Pancreas (tissue), 10 donors: ENCODE measurements around the gene PTPRK. TPM values are rescaled to one million over a fixed set of nuclear protein-coding genes. Genes with fewer than 3 reads are reported as not detected.

ENCODE experiments used
- ATAC-seq, 4 donors: fragments of 200-7000 bp; cut with Tn5 transposase; one replicate each; pipeline versions ENCODE4 v1.8.0 to v1.9.1; 2020; ENCODE audit warnings: mild to moderate bottlenecking in 4 of 4, moderate library complexity in 4 of 4
- DNase-seq, 6 donors: peaks; one replicate each; pipeline ENCODE4 v3.0.0-alpha.2; 2020
- FAIRE-seq: peaks from 2 replicates; lab custom pipeline; 2012; peaks lifted over from hg19 to GRCh38; lab: Jason Lieb, UNC
- H3K27ac ChIP-seq, 4 donors: fragments of 200-600 bp; sonication (generic); 1 replicate in 3 of 4; 2 replicates in 1 of 4; pipeline versions ENCODE4 v1.5.0 to v1.8.0; 2020
- H3K27me3 ChIP-seq, 4 donors: fragments of 200-600 bp; one replicate each; pipeline ENCODE4 v1.8.0; 2021
- H3K36me3 ChIP-seq, 3 donors: fragments of 200-600 bp; sonication (generic) in 1 of 3; one replicate each; pipeline versions ENCODE4 v1.5.0 to v1.8.0; 2020 to 2021
- H3K4me1 ChIP-seq, 3 donors: fragments of 200-600 bp; one replicate each; pipeline ENCODE4 v1.8.0; 2021
- H3K4me3 ChIP-seq, 4 donors: fragments of 200-600 bp; sonication (generic) in 2 of 4; one replicate each; pipeline versions ENCODE4 v1.5.0 to v1.8.0; 2020 to 2021
- H3K9me3 ChIP-seq, 4 donors: fragments of 200-600 bp; one replicate each; pipeline ENCODE4 v1.8.0; 2021
- WGBS, 2 donors: extraction: QIAGEN DNeasy Blood & Tissue Kit; methylation state at CpG; one replicate each; pipeline ENCODE4 v1.1.7; 2013; 5-methylcytosine and 5-hydroxymethylcytosine counted together
- intact Hi-C, 3 donors: fragments of 100-400 bp; cut with DNase I; formaldehyde crosslinking; loops; one replicate each; pipeline versions ENCODE4 v1.11.1 to v1.14.2; 2022
- polyA plus RNA-seq, 2 donors: library from polyadenylated mRNA; stranded (reverse); fragments of 200-250 nt; gene quantifications; one replicate each; pipeline ENCODE4 v1.2.3, GENCODE V29; 2013
- total RNA-seq, 6 donors: library from RNA; stranded (reverse); fragmentation: NEBNext Ultra II Directional in 4 of 6; extraction: Animal tissue kit (Norgen Biotek cat#: 25700) in 4 of 6; gene quantifications; one replicate each; pipeline versions ENCODE4 v1.2.1 to v1.2.4, GENCODE V29; 2021 to 2023
- TF ChIP-seq, protein P1 (sequence below), 4 donors: fragments of 200-600 bp; sonication (generic) in 3 of 4; IDR thresholded peaks; one replicate each; pipeline versions ENCODE4 v1.5.0 to v1.8.0; 2021; ENCODE audit warnings: antibody characterized with exemption in 4 of 4
- donor health status: healthy with polysubstance abuse.
- donor health status: DM: no; HTN: no; CAD: no; lungs with moderate emphysema.
- donor health status: DM: no; HTN: no; CAD: no.
- donor health status: control.
- donor health status: control.
- donor health status: Bipolar disorder and iron deficiency.
- donor health status: DM: yes; HTN: yes; CAD: no.
- donor health status: DM: no; HTN: no; CAD: no.
- donor health status: DM: no; HTN: no; CAD: no.
- donor health status: DM: yes; HTN: yes; CAD: no.

PTPRK gene
- total and polyA plus RNA-seq, 8 donors = 10.5 to 72.7 (median 51.7) TPM

DNA sequence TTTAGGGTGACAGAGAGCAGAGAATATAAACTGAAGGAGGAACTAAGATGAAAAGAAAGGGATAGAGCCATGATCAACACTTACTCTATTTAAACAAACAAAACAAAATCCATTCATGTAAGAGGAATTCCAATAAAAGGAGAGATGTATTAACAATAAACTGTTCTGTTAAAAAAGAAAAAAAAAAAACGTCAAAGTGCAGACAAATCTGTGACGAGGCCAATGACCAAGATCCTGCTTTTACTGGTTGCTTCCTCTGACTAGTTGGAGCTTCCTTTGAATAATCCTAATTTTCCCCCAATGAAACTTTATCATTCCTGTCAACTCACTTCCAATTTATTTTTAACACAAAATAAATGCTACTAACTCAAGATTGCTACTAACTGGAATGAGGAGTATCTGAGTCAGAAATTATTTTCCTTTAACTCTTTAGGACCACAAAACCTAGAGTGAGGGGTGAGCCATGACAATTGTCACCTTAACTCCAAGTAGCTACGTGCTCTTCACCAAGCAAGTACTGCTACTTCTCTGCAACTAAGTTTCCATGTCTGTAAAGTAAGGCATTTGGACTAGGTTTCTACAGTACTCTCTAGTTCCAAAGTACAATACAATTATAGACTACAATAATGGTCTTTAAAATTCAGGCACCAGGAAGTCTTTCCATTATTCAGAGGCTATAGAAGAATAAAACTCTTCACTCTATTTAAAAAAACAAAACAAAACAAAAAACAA is 152.0 kb downstream of the PTPRK start:
- intact Hi-C loops = no loop called here
- Histone ChIP-seq H3K27ac (no peak overlapping the region), H3K27me3 (no peaks in the 10 kb centered on the region), H3K36me3 (no peaks in the 10 kb centered on the region), H3K9me3 (no peaks in the 10 kb centered on the region), H3K4me3 (no peak overlapping the region), H3K4me1 (peaks cover 16 to 41% (median 35%) of the 10 kb centered on the region in 3 donors)
- DNase-seq (no peak), ATAC-seq (no peak), FAIRE-seq (peak; percentile 39)
- TF ChIP-seq, protein P1, sequence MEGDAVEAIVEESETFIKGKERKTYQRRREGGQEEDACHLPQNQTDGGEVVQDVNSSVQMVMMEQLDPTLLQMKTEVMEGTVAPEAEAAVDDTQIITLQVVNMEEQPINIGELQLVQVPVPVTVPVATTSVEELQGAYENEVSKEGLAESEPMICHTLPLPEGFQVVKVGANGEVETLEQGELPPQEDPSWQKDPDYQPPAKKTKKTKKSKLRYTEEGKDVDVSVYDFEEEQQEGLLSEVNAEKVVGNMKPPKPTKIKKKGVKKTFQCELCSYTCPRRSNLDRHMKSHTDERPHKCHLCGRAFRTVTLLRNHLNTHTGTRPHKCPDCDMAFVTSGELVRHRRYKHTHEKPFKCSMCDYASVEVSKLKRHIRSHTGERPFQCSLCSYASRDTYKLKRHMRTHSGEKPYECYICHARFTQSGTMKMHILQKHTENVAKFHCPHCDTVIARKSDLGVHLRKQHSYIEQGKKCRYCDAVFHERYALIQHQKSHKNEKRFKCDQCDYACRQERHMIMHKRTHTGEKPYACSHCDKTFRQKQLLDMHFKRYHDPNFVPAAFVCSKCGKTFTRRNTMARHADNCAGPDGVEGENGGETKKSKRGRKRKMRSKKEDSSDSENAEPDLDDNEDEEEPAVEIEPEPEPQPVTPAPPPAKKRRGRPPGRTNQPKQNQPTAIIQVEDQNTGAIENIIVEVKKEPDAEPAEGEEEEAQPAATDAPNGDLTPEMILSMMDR (IDR thresholded peaks at IDR 0.05) = no peak
- 72 to 75% methylated on average over 3 of the region's 3 CpGs for WGBS, 2 donors

DNA sequence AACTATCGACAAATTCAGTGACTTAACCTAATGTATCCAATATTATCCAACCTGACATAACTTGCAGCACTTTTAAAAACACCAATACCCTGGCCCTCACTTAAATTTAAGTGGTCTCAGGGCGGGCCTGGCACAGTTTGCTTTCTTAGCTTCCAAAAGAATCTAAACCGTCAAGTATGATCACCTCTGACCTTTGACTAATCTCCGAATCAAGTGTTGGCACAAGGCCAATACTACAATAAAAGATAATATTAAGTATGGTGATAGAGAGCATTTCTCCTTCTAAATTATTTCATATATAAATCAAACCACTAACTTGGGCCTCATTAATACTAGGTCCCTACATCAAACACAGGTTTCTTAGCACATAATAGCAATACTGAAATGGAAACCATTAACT is 153.0 kb downstream of the PTPRK start:
- 62 to 63% methylated on average over 4 of the region's 4 CpGs for WGBS, 2 donors
- Histone ChIP-seq H3K9me3 (no peaks in the 10 kb centered on the region), H3K4me3 (no peak overlapping the region), H3K36me3 (no peaks in the 10 kb centered on the region), H3K4me1 (peaks cover 16 to 41% (median 35%) of the 10 kb centered on the region in 3 donors), H3K27ac (no peak overlapping the region), H3K27me3 (no peaks in the 10 kb centered on the region)
- no peak for DNase-seq
- intact Hi-C loops = no loop called here
- ATAC-seq = no peak
- TF ChIP-seq, protein P1 (IDR thresholded peaks at IDR 0.05) = no peak
- FAIRE-seq = no peak

DNA sequence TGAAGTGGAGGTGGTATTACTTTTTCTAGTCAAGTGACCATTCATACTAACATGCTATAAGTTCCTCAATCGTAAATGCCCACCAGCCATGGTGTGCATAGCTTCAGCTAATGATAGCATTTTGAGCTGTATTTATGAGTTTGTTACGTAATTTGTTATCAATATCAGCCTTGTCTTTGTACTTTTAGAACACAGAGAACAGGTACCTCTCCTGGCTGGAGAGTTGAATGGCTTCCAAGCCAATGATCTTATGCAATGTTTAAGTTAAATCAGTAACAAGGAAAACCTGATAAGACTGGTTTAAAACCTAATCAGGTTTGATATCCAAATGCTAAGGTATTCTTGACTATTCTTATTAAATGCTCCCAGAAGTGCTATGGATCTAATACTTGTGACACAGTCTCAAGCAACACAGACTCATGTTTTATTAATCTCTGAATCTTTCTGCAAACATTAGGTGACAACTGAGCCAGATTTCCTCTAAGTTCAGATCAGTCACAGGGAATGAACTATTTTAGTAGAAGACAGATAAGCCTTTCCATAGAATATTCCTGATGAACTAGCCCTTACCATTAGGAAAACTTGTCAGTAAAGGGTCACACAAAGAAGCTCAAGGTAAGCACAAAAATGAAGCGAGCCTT is 154.8 kb downstream of the PTPRK start:
- H3K27ac ChIP-seq = peak overlapping the region in 2 of 4 donors; percentile 46 to 64
- H3K4me3 ChIP-seq = no peak overlapping the region
- intact Hi-C loops = no loop called here
- FAIRE-seq = no peak
- TF ChIP-seq, protein P1 (IDR thresholded peaks at IDR 0.05) = no peak
- DNase-seq = no peak
- H3K4me1 ChIP-seq = peaks cover 16 to 32% (median 27%) of the 10 kb centered on the region in 3 donors
- WGBS, 2 donors = 29 to 33% methylated on average over 3 of the region's 3 CpGs
- H3K27me3 ChIP-seq = no peaks in the 10 kb centered on the region
- no peaks in the 10 kb centered on the region for H3K36me3 ChIP-seq
- no peaks in the 10 kb centered on the region for H3K9me3 ChIP-seq
- ATAC-seq = peak; percentile 60 to 81 (median 76)

DNA sequence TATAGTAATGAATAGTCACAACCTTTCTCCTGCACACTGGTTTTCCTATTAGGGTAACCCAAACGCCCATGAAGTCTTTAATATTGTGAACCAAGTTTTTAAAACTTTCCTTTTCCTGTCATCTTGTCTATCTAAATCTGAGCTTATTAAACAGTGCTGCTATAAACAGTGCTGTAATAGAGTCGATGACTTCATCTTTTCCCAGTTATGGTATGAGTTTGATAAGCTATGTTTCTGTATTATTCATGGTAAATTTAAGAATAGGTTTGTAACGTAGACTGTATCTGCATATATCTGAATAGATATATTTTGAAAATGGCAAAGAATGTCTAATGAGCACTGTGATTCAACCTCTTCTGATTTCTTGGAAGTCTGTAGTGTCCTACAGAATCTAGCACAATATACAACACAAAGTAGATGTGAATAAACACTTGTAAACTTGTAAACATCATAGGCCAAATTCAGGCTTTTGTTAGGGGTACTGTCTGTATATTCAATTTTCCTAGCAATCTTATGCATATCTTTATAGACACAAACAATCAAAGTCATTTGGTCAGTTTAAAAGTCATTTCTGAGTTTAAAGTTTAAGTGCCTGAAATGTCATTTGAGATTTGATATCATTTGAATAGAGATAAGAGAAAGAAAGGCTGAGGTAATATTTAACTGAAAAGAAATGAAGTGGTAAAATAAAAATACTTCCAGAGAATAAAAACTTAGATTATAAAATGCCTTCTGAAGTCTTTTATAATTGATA is 155.5 kb downstream of the PTPRK start:
- Histone ChIP-seq H3K36me3 (no peaks in the 10 kb centered on the region), H3K4me3 (no peak overlapping the region), H3K4me1 (peaks cover 16 to 31% (median 27%) of the 10 kb centered on the region in 3 donors), H3K9me3 (no peaks in the 10 kb centered on the region), H3K27me3 (no peaks in the 10 kb centered on the region), H3K27ac (peak overlapping the region in 2 of 4 donors; percentile 46 to 64)
- ATAC-seq (peak; percentile 5 to 63 (median 40)), FAIRE-seq (peak; percentile 57), DNase-seq (no peak)
- TF ChIP-seq, protein P1 (IDR thresholded peaks at IDR 0.05) = no peak
- intact Hi-C loops = no loop called here
- WGBS, 2 donors = 42 to 49% methylated on average over 3 of the region's 3 CpGs
